Endodermal cell (in vitro differentiated cells): ENCODE measurements around the gene CBFA2T3. TPM values are rescaled to one million over a fixed set of nuclear protein-coding genes. Genes with fewer than 3 reads are reported as not detected.
"Not testable (repeated sequence)": the region's sequence is repeated elsewhere in the genome, so short reads cannot be mapped to it uniquely, and the experiment has no call there.

Source experiments
- DNase-seq: peaks from one replicate; pipeline ENCODE4 v3.0.0-alpha.2; 2017
- H3K27ac ChIP-seq: 2 replicates; pipeline ENCODE4 v1.5.1; 2013; ENCODE audit warnings: mild to moderate bottlenecking, low read depth, low read length, moderate library complexity
- H3K27me3 ChIP-seq: 2 replicates; pipeline ENCODE4 v1.6.1; 2013; ENCODE audit warnings: mild to moderate bottlenecking, low read length, moderate library complexity; ENCODE audit not compliant: insufficient read depth, control insufficient read depth, poor library complexity, severe bottlenecking
- H3K36me3 ChIP-seq: 2 replicates; pipeline ENCODE4 v1.7.0; 2013; ENCODE audit warnings: mild to moderate bottlenecking, low read length, moderate library complexity; ENCODE audit not compliant: control insufficient read depth, insufficient read depth
- H3K4me1 ChIP-seq: one replicate; pipeline ENCODE4 v1.7.0; 2013; ENCODE audit warnings: low read length; ENCODE audit not compliant: control insufficient read depth, insufficient read depth
- H3K4me3 ChIP-seq: 2 replicates; pipeline ENCODE4 v1.5.1; 2013; ENCODE audit warnings: mild to moderate bottlenecking, low read length, moderate library complexity
- H3K9ac ChIP-seq: 2 replicates; pipeline ENCODE4 v1.6.1; 2013; ENCODE audit warnings: mild to moderate bottlenecking, low read length, moderate library complexity; ENCODE audit not compliant: poor library complexity, severe bottlenecking; ENCODE audit errors: extremely low read depth
- H3K9me3 ChIP-seq: 2 replicates; pipeline ENCODE4 v1.6.1; 2013; ENCODE audit warnings: mild to moderate bottlenecking, low read length, moderate library complexity; ENCODE audit not compliant: control insufficient read depth
- H3K27ac Mint-ChIP-seq: 2 replicates; pipeline ENCODE4 v1.8.0; 2020; ENCODE audit warnings: mixed read lengths
- H3K27me3 Mint-ChIP-seq: 2 replicates; pipeline ENCODE4 v1.8.0; 2021; ENCODE audit warnings: mild to moderate bottlenecking, mixed read lengths; ENCODE audit not compliant: insufficient read depth
- H3K36me3 Mint-ChIP-seq: 2 replicates; pipeline ENCODE4 v1.8.0; 2020; ENCODE audit warnings: low read depth, mixed read lengths
- H3K4me1 Mint-ChIP-seq: 2 replicates; pipeline ENCODE4 v1.8.0; 2020; ENCODE audit warnings: mixed read lengths
- H3K4me3 Mint-ChIP-seq: 2 replicates; pipeline ENCODE4 v1.8.0; 2020; ENCODE audit warnings: mild to moderate bottlenecking, moderate library complexity, mixed read lengths
- H3K9me3 Mint-ChIP-seq: 2 replicates; pipeline ENCODE4 v1.8.0; 2020; ENCODE audit warnings: mild to moderate bottlenecking, mixed read lengths
- WGBS, 2 experiments: methylation state at CpG; one replicate each; pipeline versions ENCODE4 v1.1.5 to v1.1.7; 2013; ENCODE audit warnings: missing lambda C conversion rate in 2 of 2, mixed read lengths in 1 of 2; ENCODE audit not compliant: insufficient coverage in 1 of 2, insufficient read length in 1 of 2; 5-methylcytosine and 5-hydroxymethylcytosine counted together
- total RNA-seq, 2 donors: library from RNA; stranded (reverse); fragmentation: NEBNext Ultra II Directional in 1 of 2; extraction: Animal tissue kit (Norgen Biotek cat#: 25700) in 1 of 2; gene quantifications; 2 replicates in 1 of 2; 3 replicates in 1 of 2; pipeline ENCODE4 v1.2.1, GENCODE V29; 2021
- TF ChIP-seq, protein P1 (sequence below): fragments of 200-600 bp; sonication (generic); conservative IDR thresholded peaks from 2 replicates; pipeline ENCODE4 v1.5.0; 2021; ENCODE audit warnings: antibody characterized with exemption, mild to moderate bottlenecking

Gene CBFA2T3
- total RNA-seq, 2 donors from 2014 or later, result 1.0 to 3.1 TPM

DNA sequence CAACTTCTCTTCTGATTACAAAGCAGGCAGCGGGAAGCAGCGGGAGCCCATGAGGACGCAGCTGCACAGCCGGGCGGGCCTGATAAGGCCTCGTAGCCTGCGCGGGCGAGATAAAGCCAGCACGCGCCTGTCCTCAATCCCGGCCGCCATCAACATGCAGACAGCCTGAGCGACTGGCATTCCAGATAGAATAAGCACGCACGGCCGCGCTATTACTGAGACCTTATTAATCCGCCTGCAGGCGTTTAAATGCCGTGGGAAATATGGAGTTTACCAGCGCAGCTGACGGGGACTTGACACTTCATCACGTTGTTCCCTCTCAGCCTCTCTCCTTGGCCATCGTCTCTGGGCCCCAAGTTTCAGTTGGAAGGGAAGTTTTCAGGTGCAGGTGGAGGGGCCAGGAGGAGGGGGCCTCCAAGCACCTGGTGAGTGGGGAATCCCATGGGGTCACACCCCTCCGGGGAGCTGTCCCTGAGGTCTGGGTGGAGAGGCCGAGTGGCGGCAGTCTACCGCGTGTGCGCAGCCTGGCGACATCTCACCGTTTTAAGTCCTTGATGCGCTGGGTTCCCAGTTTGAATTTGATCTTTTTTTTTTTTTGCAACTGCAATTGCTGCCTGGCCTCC is 27.3 kb upstream of the CBFA2T3 start:
- no peak for DNase-seq
- H3K36me3 ChIP-seq, result no peaks in the 10 kb centered on the region
- H3K27me3 ChIP-seq, result peaks cover 17% of the 10 kb centered on the region
- no peaks in the 10 kb centered on the region for H3K9me3 ChIP-seq
- no peaks in the 10 kb centered on the region for H3K4me1 ChIP-seq
- H3K27me3 Mint-ChIP-seq, result peaks cover 33% of the 10 kb centered on the region
- H3K36me3 Mint-ChIP-seq, result no peaks in the 10 kb centered on the region
- peaks cover 12% of the 10 kb centered on the region for H3K9me3 Mint-ChIP-seq
- 85 to 89% methylated on average over 32 to 34 of the region's 34 CpGs for WGBS, 2 experiments
- no peak overlapping the region for H3K9ac ChIP-seq
- H3K27ac ChIP-seq, result no peak overlapping the region
- H3K4me3 Mint-ChIP-seq, result no peak overlapping the region
- TF ChIP-seq, protein P1, sequence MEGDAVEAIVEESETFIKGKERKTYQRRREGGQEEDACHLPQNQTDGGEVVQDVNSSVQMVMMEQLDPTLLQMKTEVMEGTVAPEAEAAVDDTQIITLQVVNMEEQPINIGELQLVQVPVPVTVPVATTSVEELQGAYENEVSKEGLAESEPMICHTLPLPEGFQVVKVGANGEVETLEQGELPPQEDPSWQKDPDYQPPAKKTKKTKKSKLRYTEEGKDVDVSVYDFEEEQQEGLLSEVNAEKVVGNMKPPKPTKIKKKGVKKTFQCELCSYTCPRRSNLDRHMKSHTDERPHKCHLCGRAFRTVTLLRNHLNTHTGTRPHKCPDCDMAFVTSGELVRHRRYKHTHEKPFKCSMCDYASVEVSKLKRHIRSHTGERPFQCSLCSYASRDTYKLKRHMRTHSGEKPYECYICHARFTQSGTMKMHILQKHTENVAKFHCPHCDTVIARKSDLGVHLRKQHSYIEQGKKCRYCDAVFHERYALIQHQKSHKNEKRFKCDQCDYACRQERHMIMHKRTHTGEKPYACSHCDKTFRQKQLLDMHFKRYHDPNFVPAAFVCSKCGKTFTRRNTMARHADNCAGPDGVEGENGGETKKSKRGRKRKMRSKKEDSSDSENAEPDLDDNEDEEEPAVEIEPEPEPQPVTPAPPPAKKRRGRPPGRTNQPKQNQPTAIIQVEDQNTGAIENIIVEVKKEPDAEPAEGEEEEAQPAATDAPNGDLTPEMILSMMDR, result no peak
- H3K4me3 ChIP-seq, result no peak overlapping the region
- peaks cover 3% of the 10 kb centered on the region for H3K4me1 Mint-ChIP-seq
- H3K27ac Mint-ChIP-seq, result no peak overlapping the region

DNA sequence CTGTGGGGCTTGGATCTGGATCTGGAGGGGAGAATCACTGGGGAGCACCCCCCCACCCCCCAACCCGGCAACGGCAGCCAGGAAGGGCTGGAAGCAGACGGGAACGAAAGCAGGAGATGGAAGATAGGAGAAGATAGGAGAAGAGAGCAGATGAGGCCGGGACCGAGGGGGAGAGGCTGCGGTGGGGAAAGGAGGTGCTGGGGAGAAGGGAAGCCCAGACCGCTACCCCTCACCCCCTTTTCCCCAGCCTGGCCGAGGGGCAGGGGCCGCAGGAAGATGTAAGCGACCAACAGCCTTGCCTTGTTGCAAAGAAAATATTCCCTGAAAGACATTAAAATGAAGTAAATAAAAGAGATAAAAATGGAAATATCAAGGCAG is 26.8 kb upstream of the CBFA2T3 start:
- peaks cover 15% of the 10 kb centered on the region for H3K9me3 Mint-ChIP-seq
- no peak overlapping the region for H3K27ac Mint-ChIP-seq
- H3K4me3 Mint-ChIP-seq, result no peak overlapping the region
- H3K27me3 ChIP-seq, result peaks cover 17% of the 10 kb centered on the region
- H3K27me3 Mint-ChIP-seq, result peaks cover 37% of the 10 kb centered on the region
- no peak overlapping the region for H3K9ac ChIP-seq
- no peak overlapping the region for H3K4me3 ChIP-seq
- no peak for DNase-seq
- H3K36me3 Mint-ChIP-seq, result no peaks in the 10 kb centered on the region
- no peaks in the 10 kb centered on the region for H3K36me3 ChIP-seq
- H3K27ac ChIP-seq, result no peak overlapping the region
- WGBS, 2 experiments, result 89 to 96% methylated on average over 4 to 7 of the region's 11 CpGs
- H3K4me1 ChIP-seq, result no peaks in the 10 kb centered on the region
- peaks cover 3% of the 10 kb centered on the region for H3K4me1 Mint-ChIP-seq
- H3K9me3 ChIP-seq, result peaks cover 4% of the 10 kb centered on the region
- TF ChIP-seq, protein P1, result no peak

DNA sequence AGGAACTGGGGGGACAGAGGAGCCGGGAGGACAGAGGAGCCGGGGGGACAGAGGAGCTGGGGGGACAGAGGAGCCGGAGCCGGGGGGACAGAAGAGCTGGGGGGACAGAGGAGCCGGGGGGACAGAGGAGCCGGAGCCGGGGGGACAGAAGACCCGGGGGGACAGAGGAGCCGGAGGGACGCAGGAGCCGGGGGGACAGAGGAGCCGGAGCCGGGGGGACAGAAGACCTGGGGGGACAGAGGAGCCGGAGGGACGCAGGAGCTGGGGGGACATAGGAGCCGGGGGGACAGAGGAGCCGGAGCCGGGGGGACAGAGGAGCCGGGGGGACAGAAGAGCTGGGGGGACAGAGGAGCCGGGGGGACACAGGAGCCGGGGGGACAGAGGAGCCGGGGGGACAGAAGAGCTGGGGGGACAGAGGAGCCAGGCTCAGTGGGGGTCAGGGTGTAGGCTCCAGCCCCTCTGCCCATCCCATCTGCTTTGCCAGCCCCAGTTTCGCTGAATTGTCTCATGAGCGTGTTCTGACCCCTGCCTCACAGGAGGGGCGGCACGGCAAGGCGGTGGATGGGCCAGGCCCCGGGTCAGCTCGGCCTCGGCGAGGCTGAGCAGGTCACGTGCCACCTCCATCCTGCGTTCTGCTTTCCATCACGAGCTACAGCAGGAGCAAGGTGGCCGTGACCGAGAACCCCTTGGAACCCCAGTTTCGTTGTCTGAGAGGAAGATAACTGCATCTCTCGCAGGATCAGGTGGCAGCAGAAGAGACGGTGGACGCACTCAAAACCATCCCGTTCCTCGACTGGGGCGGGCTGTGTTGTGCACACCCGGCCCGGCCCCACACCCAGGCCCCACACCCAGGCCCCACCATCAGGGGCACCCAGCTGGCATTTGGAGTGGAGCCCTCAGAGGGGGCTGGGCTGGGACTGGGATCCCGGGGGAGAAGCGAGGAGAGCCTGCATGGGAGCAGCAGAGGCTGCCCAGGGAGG is 26.1 kb upstream of the CBFA2T3 start:
- no peaks in the 10 kb centered on the region for H3K36me3 Mint-ChIP-seq
- Histone ChIP-seq H3K9ac (no peak overlapping the region), H3K27ac (no peak overlapping the region), H3K36me3 (no peaks in the 10 kb centered on the region), H3K4me3 (no peak overlapping the region), H3K9me3 (peaks cover 11% of the 10 kb centered on the region), H3K27me3 (peaks cover 17% of the 10 kb centered on the region), H3K4me1 (no peaks in the 10 kb centered on the region)
- TF ChIP-seq, protein P1, result no peak
- H3K27me3 Mint-ChIP-seq, result peaks cover 37% of the 10 kb centered on the region
- no peak overlapping the region for H3K27ac Mint-ChIP-seq
- H3K4me1 Mint-ChIP-seq, result peaks cover 3% of the 10 kb centered on the region
- H3K4me3 Mint-ChIP-seq, result no peak overlapping the region
- WGBS, 2 experiments, result 82 to 85% methylated on average over 20 to 34 of the region's 47 CpGs
- peaks cover 19% of the 10 kb centered on the region for H3K9me3 Mint-ChIP-seq
- DNase-seq, result no peak

DNA sequence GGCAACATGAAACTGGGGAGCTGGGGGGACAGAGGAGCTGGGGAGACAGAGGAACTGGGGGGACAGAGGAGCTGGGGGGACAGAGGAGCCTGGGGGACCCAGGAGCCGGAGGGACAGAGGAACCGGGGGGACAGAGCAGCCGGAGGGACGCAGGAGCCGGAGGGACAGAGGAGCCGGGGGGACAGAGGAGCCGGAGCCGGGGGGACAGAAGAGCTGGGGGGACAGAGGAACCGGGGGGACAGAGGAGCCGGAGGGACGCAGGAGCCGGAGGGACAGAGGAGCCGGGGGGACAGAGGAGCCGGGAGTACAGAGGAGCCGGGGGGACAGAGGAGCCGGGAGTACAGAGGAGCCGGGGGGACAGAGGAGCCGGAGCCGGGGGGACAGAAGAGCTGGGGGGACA is 25.1 kb upstream of the CBFA2T3 start:
- H3K9me3 Mint-ChIP-seq, result peaks cover 30% of the 10 kb centered on the region
- not testable (repeated sequence) for H3K4me3 Mint-ChIP-seq, H3K36me3 Mint-ChIP-seq, H3K9ac ChIP-seq, H3K4me1 Mint-ChIP-seq, H3K27ac ChIP-seq, H3K4me1 ChIP-seq, DNase-seq, H3K27ac Mint-ChIP-seq, H3K36me3 ChIP-seq, H3K4me3 ChIP-seq
- peaks cover 17% of the 10 kb centered on the region for H3K27me3 ChIP-seq
- WGBS, 2 experiments, result 95% methylated on average over 5 of the region's 19 CpGs; no CpG with 5 or more reads in 1 of the 2 experiments
- H3K27me3 Mint-ChIP-seq, result peaks cover 36% of the 10 kb centered on the region
- peaks cover 21% of the 10 kb centered on the region for H3K9me3 ChIP-seq
